Inflammatory macrophage (primary cell): ENCODE results near the gene CHRNB2.
"Not testable (repeated sequence)": the region's sequence is repeated elsewhere in the genome, so short reads cannot be mapped to it uniquely, and the experiment has no call there.

ENCODE experiments used
- DNase-seq, 2 donors: peaks; one replicate each; pipeline ENCODE4 v3.0.0-alpha.2; 2020 to 2022
- total RNA-seq, 18 experiments: gene quantifications; one replicate each; lab custom pipeline; 2026; ENCODE audit warnings: mixed read lengths in 6 of 18, inconsistent platforms in 2 of 18; lab: John Stamatoyannopoulos, UW

Gene CHRNB2, protein sequence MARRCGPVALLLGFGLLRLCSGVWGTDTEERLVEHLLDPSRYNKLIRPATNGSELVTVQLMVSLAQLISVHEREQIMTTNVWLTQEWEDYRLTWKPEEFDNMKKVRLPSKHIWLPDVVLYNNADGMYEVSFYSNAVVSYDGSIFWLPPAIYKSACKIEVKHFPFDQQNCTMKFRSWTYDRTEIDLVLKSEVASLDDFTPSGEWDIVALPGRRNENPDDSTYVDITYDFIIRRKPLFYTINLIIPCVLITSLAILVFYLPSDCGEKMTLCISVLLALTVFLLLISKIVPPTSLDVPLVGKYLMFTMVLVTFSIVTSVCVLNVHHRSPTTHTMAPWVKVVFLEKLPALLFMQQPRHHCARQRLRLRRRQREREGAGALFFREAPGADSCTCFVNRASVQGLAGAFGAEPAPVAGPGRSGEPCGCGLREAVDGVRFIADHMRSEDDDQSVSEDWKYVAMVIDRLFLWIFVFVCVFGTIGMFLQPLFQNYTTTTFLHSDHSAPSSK
- total RNA-seq: 0 to 0.27 (median 0.03) reads per million in 18 experiments

DNA sequence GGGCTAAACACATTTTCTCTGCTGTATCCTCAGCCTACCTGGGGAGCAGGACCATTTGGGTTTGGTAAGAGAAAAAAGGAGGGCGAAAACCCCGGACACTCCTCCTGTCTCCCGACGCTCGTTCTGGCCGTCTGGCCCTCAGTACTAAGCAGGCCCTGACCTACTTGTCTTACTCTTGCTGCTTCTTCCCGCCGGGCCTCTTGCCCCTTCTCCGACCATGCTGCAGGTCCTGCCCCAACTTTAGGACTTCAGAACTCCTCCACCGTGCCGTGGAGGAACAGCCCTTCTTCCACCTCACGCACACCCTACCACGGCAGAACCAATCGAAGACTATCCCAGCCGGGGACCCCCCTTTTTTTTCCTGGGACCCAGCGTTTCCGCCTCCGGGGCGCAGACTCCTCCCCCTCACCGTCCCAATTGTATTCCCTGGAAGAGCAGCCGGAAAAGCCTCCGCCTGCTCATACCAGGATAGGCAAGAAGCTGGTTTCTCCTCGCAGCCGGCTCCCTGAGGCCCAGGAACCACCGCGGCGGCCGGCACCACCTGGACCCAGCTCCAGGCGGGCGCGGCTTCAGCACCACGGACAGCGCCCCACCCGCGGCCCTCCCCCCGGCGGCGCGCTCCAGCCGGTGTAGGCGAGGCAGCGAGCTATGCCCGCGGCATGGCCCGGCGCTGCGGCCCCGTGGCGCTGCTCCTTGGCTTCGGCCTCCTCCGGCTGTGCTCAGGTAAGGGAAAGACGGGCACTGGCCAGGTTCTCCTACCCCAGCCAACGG lies at the start of gene CHRNB2:
Gene CHRNB2, plus strand, starts transcription at position 393 of the 771 bp plus-strand sequence. Its CDS starts 267 bp downstream, at position 660.
- DNase-seq: peak; percentile 46 to 61

DNA sequence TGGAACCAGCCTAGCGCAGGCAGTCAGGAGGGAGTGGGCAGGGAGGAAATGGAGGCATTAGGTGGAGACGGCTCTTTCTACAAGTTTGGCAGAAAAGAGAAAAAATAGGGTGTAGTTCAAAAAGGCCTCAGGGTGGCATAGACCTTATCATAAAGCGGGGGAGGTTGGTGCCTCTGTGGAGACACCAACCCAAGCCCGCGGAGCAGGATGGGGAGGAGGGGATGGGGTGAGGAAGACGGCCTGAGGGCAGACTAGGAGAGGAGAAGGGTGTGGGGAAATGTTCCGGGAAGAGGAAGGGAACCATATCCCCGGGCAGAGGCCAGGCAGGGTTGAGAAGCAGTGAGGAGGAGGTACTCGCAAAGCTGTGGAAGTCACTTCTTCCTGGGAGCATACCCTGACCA lies 48.0 kb upstream of the CHRNB2 start:
- DNase-seq: no peak

DNA sequence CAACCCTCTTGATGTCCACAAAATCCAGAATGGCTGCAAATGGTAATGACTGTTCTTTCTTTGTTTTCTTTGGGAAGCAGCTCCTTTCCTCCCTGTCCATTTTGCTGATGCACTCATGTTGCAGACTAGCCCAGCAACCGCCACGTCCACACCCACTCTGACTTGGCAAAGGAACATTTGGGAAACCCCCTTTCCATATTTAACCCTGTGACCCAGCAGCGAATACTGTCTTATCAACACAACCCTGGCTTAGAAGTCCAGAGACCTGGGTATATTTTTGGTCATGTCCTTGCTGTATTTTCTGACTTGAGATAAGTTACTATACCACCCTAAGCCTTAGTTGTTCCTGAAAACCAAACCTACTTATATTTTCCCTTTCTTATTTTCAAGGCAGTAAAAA lies 47.2 kb upstream of the CHRNB2 start:
- DNase-seq: peak in 1 of 2 donors; percentile 40

DNA sequence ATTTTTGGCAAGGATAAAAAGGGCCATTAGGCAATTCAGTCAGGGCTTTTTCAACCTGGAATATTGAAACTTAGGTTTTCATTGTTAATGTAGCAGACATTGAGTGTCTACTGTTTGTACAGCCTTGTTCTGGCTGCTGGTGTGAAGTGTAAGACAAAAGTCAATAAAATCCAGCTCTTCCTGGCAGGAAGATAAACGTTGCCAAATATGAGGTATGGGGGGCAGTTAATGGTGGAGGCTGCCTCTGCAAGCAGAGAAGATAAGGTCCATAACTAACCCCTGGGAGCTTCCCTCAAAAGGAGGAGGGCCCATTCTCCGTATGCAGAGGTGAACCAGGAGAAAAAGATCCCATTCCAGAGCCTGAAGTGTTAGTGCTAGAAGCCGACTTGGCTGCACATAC lies 45.9 kb upstream of the CHRNB2 start:
- DNase-seq: no peak

DNA sequence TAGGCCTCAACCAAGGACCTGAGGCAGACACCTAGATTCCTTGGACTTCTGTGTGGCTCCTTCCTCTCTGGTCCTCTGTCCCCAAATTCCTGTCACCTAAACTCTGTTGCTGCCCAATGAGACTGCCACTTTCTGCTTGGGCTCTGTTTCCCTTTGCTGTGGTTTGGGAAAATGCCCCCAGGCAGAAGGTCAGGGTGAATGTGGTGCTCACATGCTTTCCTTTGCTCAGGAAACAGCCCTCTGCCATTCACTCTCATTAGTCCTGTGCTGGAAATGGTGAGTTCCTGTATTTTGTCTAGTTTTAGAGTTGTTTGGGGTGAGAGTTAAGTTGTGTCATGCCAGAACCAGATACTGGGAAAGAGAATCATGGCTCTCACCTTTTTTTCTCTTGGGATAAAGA lies 42.7 kb upstream of the CHRNB2 start:
- no peak for DNase-seq

DNA sequence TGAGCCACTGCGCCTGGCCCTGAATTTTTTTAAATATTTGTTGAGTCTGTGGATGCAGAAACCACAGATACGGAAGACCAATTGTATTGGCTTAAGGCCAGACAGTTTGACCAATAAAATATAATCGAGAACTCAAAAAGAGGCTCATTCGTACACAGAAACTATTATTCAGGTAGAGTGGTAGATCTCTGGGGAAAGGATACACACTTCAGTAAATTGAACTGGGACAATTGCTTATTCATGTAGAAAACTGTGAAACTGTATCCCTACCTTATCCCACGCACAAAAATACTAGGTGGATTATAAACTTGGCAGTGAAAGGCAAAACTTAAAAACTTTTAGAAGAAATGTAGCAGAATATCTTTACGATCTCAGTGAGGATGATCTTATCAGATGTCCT lies 40.4 kb upstream of the CHRNB2 start:
- no peak for DNase-seq

DNA sequence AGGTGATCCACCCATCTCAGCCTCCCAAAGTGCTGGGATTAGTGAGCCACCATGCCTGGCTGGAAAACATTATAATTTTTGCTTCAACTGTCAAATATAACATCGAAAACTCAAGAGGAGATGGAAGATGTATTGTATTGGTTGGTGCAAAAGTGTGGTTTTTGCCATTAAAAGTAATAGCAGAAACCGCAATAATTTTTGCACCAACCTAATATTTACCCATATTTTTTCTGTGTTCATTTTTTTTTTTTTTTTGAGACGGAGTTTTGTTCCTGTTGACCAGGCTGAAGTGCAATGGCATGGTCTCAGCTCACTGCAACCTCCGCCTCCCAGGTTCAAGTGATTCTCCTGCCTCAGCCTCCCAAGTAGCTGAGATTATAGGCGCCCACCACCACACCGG lies 38.3 kb upstream of the CHRNB2 start:
- DNase-seq: no peak

DNA sequence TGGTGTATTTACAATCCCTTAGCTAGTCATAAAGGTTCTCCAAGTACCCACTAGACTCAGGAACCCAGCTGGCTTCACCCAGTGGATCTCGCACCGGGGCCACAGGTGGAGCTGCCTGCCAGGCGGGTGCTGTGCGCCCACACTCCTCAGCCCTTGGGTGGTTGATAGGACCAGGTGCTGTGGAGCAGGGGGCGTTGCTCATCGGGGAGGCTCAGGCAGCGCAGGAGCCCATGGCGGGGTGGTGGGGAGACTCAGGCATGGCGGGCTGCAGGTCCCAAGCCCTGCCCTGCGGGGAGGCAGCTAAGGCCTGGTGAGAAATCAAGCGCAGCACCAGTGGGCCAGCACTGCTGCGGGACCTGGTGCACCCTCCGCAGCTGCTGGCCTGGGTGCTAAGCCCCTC lies 35.6 kb upstream of the CHRNB2 start:
- DNase-seq: not testable (repeated sequence)

DNA sequence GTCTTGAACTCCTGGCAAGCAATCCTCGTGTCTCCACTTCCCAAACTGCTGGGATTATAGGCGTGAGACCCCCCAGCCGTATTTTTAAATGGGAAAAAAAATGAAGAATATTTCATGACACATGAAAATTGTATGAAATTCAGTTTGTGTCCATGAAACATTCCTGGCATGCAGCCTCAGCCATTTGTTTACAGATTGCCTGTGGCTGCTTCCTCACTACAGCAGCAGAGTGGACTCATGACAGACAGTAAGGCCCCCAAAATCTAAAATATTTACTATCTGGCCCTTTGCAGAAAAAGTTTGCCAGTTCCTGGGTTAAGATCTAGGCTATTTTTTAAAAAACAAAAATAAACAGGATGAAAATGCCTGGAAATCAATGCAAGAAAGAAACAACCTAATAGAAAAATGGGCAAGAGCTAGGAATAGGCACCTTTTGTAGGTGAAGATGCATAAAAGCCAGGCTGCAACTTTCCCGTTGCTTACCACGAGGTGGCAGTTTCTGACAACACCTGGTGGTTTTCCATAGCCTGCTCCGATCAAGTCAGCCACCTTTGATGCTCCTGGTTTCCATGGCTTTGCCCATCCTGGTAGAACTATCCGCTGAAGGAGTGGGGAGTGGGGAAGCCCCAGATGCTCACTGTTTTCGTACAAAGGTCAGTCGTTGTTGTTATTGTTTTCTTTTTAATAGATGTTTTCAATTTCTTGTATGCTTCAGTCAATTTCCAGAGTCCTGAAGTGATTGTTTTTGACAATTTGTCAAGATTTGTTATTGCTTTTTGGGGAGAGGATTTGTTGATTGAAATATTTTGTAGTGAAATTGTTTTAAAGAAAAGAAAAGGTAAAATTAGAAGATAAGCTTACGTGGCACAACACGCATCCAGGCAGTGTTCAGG lies 33.4 kb upstream of the CHRNB2 start:
- DNase-seq: no peak

DNA sequence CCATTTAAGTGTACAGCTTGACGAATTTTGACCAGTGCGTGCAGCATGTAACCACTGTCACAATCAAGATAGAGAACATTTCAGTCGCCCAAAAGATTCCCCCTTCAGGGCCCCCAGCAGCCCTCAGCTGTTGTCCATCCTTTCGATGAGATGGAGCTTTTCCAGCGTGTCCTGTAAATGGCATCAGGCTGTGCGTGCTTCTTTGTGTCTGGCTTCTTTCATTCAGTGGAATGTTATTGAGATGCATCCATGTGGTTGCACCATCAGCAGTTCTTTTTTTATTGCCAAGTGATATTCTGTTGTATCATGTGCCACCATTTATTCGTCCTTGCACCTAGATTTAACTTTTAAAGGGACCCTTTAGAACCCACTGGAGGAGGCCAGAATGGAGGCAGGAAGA lies 31.0 kb upstream of the CHRNB2 start:
- no peak for DNase-seq

DNA sequence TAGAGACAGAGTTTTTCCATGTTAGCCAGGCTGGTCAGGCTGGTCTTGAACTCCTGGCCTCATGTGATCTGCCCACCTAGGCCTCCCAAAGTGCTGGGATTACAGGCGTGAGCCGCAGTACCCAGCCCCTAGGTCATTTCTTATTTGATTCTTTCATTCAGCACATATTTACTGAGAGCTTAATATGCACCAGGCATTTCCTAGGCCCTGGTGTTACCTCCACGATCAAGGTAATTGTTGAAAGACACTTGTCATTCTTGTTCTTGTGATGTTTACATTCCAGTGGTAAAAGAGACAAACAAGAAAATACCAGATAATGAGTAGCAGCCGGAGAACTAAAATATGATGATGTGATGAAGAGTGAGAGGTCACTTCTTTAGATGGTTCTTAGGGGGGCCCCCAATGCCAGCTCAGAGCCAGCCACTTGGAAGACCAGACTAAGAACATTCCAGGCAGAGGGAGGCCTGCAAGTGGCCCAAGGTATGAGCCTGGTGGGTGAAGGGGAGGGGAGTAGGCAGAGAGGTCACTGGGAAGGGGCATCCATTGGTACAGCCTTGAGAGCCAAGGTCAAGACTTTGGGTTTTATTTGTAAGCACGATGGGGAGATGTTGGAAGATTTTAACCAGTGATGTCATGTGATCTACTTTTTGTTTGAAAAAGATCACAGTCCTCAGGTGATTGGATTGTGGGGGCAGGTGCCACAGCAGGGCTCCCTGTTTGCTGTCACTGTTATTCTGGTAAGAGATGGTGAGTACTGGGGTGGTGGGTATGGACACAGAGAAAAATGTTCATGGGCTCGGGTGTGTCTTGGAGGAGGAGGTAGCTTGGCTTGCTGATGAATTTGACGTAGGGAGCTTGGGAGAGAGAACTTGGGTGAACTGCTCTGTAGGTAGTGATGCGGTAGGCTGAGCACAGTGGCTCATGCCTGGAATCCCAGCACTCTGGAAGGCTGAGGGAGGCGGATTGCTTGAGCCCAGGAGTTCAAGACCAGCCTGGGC lies 27.8 kb upstream of the CHRNB2 start:
- DNase-seq: no peak

DNA sequence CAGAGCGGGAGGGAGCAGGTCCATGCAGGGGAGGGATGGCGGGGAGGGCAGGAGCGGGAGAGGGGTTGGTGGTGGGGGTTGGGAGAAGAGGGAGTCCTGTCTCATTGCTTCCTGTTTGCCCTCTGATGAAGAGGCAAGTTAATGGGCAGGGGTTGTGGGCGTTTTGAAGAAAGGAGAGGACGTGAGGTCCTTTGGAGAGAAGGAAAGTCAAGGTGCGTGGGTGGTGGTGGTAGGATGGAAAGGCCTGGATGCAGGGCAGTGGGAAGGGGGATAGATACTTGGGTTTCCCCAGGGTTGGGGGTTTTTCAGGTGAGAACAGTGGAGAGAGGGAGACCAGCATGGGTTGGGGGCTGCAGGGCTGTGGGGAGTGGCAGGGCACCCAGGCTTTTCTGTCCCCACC lies 26.3 kb upstream of the CHRNB2 start:
- no peak for DNase-seq

DNA sequence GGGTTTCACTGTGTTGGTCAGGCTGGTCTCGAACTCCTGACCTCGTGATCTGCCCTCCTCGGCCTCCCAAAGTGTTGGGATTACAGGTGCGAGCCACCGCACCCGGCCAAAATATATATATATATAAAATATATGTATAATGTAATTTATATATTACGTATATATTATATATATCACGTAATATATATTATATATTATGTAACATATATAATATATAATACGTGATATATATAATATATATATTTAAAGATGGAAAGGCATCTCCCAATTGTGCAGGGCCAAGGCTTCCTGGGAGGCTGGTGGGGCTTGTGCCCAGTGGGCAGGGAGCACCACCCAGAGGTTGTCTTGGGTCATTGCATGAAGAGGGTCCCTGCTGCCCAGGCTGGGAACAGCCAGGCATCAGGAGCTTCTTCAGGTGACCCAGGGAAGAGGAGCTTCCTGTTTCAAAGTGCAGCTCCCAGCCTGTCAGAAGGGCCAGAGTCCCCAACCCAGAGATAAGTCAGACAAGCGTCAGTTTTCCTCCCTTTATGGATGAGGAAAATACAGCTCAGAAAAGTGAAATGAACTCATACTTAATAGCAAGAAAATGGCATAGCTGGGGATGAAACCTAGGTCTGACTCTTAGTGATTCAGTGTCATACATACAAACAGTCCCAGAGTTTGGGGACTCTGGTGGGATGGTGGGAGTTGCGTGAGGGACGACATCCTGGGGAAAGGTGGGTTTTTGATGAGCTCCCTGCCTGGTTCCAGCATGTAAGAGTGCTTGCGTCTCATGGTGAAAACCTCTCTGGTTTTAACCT lies 21.1 kb upstream of the CHRNB2 start:
- peak; percentile 60 to 74 for DNase-seq

DNA sequence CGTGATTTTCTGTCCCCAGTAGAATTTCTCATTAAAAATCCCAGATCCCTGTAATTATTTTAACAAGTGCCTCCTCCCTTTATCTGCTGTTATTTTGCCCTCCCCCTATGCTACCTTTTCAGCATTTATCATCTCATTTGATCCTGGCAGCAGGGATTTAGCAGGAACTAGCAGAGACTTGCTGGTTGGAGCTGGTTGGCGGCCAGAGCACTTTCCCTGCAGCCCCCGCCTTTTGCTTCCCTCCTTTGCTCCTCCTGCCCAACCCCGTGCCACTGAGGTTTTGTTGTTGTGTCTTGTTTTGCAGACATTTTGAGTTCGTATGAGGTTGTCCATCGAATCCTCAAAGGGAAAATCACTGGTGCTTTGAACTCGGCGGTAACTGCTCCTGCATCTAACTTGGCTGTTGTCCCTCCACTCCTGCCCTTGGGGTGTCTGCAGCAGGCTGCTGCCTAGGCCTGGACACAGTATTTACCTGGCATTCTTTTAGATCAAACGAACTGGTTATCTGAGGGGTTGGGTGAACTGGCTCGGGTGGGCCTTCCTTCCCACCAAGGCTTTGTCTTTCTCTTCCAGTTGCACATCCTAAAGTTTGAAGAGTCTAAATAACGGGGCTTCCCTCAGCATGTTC lies 20.4 kb upstream of the CHRNB2 start:
- DNase-seq: no peak

DNA sequence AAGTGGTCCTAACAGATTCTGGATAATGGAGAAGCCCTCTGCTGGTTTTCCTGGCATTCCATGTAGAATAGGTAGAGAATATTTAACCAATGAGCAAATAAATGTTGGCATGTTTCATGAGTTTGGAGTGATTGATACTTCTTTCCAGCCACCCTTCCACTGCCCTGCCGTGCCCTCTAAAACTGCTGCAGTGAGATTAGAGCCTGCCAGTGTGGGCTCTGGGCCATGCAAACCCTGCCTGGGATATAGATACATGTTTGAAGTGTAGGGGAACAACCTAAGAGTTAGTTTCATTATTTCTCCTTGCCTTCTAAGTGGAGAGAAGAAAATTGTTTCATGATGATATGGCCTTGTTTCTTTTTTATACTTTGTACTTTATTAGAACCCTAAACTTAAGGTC lies 19.6 kb upstream of the CHRNB2 start:
- DNase-seq: no peak

DNA sequence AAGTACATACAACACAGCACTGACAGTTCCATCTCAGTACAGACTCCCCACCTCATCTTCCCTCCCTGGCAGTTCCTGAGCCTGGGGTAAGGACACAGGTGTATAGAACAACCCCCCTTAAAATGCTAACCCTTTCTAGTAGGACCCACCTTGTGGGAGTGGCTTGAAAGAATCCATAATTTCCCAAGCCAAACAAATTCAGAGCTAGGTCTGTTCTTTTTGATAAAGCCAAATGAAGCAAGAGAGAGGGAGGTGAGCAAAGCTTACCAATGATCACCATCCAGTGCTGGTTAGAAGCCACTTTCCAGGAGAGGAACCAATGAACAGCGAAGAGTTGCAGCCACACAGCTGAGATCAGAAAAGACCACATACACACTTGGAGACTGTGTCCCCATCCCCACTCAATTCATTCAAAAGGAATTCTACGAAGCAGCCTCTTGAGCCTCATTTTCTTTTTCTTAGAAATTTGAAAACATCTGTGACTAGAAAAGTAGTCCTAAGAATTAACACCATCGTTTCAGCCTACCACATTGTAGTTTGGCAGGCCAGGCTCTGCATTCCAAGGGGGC lies 18.3 kb upstream of the CHRNB2 start:
- DNase-seq: no peak

DNA sequence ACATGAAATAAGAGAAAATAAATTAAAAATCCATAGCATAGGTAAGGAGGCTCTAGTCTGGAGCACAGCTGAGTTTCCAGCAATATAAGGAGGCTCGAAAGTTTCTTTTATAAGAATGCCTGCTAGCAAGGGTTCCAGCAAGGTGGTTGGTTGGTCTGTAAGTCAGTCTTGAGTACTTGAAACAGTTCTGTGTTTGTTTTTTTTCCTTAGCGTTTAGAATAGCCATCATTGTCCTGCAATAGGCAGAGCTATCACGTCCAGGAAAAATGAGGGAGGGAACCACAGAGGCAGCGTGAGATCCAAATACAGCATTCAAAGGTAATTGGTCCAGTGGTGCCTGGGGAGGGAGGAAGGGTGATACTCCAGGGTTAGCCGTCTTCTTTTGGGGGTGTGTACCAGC lies 17.5 kb upstream of the CHRNB2 start:
- DNase-seq: no peak

DNA sequence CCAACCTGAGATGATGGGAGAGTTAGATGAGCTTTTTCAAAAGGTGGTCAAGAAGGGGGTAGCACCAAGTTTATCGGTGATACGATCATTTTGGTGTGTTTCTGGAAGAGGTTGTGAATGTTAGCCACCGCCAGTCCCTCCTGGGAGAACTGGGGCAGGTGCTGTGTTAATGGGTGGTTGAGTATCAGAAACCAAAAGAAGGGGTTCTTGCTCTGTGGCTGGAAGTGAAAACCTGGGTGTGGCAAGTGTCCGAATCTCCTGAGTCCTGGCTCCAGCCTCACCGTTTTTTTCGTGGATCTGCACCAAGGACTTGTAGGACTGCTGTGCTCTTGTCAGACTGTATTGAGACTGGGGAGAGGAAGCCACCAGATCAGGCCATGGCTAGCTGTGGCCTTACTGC lies 16.9 kb upstream of the CHRNB2 start:
- DNase-seq: no peak

DNA sequence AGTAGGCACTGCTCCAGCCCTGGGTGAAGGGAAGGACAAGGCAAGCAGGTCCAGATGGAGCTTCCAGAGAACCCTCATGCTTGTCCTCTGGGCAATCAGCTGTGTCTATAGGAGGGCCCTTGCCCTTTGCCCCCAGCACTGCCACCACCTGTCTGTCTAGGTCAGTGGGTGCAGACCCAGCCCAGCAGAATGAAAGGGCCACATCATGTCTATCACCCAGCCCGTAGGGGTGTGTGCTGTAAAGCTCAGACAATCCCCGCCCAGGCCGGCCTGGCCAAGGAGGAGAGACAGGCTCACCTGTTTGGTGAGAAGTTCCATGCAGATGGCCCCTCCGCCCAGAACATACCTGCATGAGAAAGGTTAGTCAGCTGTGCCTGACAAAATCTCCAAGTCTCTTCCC lies 16.1 kb upstream of the CHRNB2 start:
- DNase-seq: no peak

DNA sequence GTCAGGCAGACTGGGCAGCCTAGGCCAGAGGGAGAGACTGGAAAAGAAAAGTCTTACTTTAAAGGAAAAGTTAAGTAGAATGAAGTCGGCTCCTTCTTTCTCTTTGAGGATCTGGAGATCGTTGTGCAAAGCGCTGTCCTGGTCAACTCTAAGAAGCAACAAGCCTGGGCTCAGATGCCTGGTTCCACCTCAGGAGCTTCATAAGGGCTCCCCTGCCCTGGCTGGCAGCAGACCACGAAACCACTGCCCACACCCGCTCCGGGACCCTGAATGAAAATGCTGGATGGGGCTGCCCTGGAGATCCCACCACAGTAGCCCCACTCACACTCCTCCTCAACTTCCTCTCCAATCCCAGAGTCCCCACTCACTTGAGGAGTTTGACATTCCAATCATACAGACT lies 15.5 kb upstream of the CHRNB2 start:
- no peak for DNase-seq
